ENCODE measurements around the gene LKAAEAR1. TPM values are rescaled to one million over a fixed set of nuclear protein-coding genes. Genes with fewer than 3 reads are reported as not detected.
A peak's percentile ranks its signal among the peaks of the same experiment; 100 is the strongest.

Gene LKAAEAR1
- total RNA-seq, 5 donors from 2014 or later (not counting 1 experiment from before 2014, with no cell fraction given): 0.30 to 0.86 (median 0.35) TPM; not detected in 2

GRCh38 chr20:64051033-64051452 lies 33.2 kb downstream of the LKAAEAR1 start:
- H3K27me3 Mint-ChIP-seq: peaks cover 12 to 57% of the 10 kb centered on the region in 2 donors

GRCh38 chr20:64050261-64051032 lies 33.8 kb downstream of the LKAAEAR1 start:
- ChIA-PET POLR2A (no interaction called here), CTCF (no interaction called here)
- no peaks in the 10 kb centered on the region for H3K36me3 Mint-ChIP-seq
- peaks cover 9 to 32% (median 23%) of the 10 kb centered on the region in 3 donors for H3K4me1 Mint-ChIP-seq
- H3K4me3 ChIP-seq (ENCODE audit: control insufficient read depth in 1 of 2, extremely low read depth in 1 of 2, low read length in 1 of 2): no peak overlapping the region
- peaks cover 0 to 85% of the 10 kb centered on the region in 2 experiments for H3K27me3 ChIP-seq (replicated peaks in 1 of 2; ENCODE audit: control insufficient read depth in 2 of 2, extremely low read depth in 1 of 2, insufficient read depth in 2 of 2, low read length in 1 of 2)
- no peak for ATAC-seq (replicated peaks in 1 of 4)
- peaks cover 12 to 60% of the 10 kb centered on the region in 2 donors for H3K27me3 Mint-ChIP-seq
- no peak overlapping the region for H3K27ac ChIP-seq (ENCODE audit: low read length)
- 73% methylated on average over 19 of the region's 23 CpGs for WGBS (ENCODE audit: insufficient coverage)
- no peaks in the 10 kb centered on the region for H3K36me3 ChIP-seq (ENCODE audit: control insufficient read depth in 2 of 2, extremely low read depth in 1 of 2, insufficient read depth in 1 of 2, low read length in 1 of 2)
- peaks cover 9 to 30% of the 10 kb centered on the region in 2 experiments for H3K4me1 ChIP-seq (ENCODE audit: control insufficient read depth in 1 of 2, extremely low read depth in 1 of 2, insufficient read depth in 2 of 2, low read length in 2 of 2)
- H3K27ac Mint-ChIP-seq: no peak overlapping the region
- H3K9me3 Mint-ChIP-seq: no peaks in the 10 kb centered on the region
- no peak for DNase-seq
- no peaks in the 10 kb centered on the region for H3K9me3 ChIP-seq
- H3K4me3 Mint-ChIP-seq: peak overlapping the region in 1 of 3 donors; percentile 55

More at GRCh38 chr20:64051033-64051452, 33.2 kb downstream of the LKAAEAR1 start:
- ChIA-PET CTCF (no interaction called here), POLR2A (no interaction called here)
- H3K4me1 Mint-ChIP-seq: peaks cover 4 to 26% (median 19%) of the 10 kb centered on the region in 3 donors
- H3K36me3 ChIP-seq (ENCODE audit: control insufficient read depth in 2 of 2, extremely low read depth in 1 of 2, insufficient read depth in 1 of 2, low read length in 1 of 2): no peaks in the 10 kb centered on the region
- no peaks in the 10 kb centered on the region for H3K9me3 ChIP-seq
- no peak overlapping the region for H3K27ac ChIP-seq (ENCODE audit: low read length)
- H3K27ac Mint-ChIP-seq: no peak overlapping the region
- no peak overlapping the region for H3K4me3 ChIP-seq (ENCODE audit: control insufficient read depth in 1 of 2, extremely low read depth in 1 of 2, low read length in 1 of 2)
- WGBS (ENCODE audit: insufficient coverage): 76% methylated on average over 7 of the region's 11 CpGs
- DNase-seq: no peak
- no peak for ATAC-seq (replicated peaks in 1 of 4)
- H3K4me3 Mint-ChIP-seq: peak overlapping the region in 1 of 3 donors; percentile 55
- peaks cover 0 to 85% of the 10 kb centered on the region in 2 experiments for H3K27me3 ChIP-seq (replicated peaks in 1 of 2; ENCODE audit: control insufficient read depth in 2 of 2, extremely low read depth in 1 of 2, insufficient read depth in 2 of 2, low read length in 1 of 2)
- peaks cover 9 to 27% of the 10 kb centered on the region in 2 experiments for H3K4me1 ChIP-seq (ENCODE audit: control insufficient read depth in 1 of 2, extremely low read depth in 1 of 2, insufficient read depth in 2 of 2, low read length in 2 of 2)
- H3K9me3 Mint-ChIP-seq: no peaks in the 10 kb centered on the region
- H3K36me3 Mint-ChIP-seq: no peaks in the 10 kb centered on the region

- ChIA-PET CTCF (no interaction called here), POLR2A (no interaction called here)
- Histone ChIP-seq H3K36me3 (ENCODE audit: control insufficient read depth in 2 of 2, extremely low read depth in 1 of 2, insufficient read depth in 1 of 2, low read length in 1 of 2) (no peaks in the 10 kb centered on the region), H3K4me3 (ENCODE audit: control insufficient read depth in 1 of 2, extremely low read depth in 1 of 2, low read length in 1 of 2) (peak overlapping the region in 1 of 2 donors; percentile 30), H3K4me1 (ENCODE audit: control insufficient read depth in 1 of 2, extremely low read depth in 1 of 2, insufficient read depth in 2 of 2, low read length in 2 of 2) (peaks cover 9 to 30% of the 10 kb centered on the region in 2 experiments), H3K27me3 (replicated peaks in 1 of 2; ENCODE audit: control insufficient read depth in 2 of 2, extremely low read depth in 1 of 2, insufficient read depth in 2 of 2, low read length in 1 of 2) (peaks cover 0 to 85% of the 10 kb centered on the region in 2 experiments), H3K27ac (ENCODE audit: low read length) (no peak overlapping the region), H3K9me3 (no peaks in the 10 kb centered on the region)
- H3K27ac Mint-ChIP-seq: no peak overlapping the region
- no peak for ATAC-seq (replicated peaks in 1 of 4)
- peaks cover 9 to 30% (median 23%) of the 10 kb centered on the region in 3 donors for H3K4me1 Mint-ChIP-seq
- no peaks in the 10 kb centered on the region for H3K36me3 Mint-ChIP-seq
- peak overlapping the region; percentile 25 to 55 (median 51) for H3K4me3 Mint-ChIP-seq
- H3K27me3 Mint-ChIP-seq: peaks cover 12 to 55% of the 10 kb centered on the region in 2 donors
- no peaks in the 10 kb centered on the region for H3K9me3 Mint-ChIP-seq
- no peak for DNase-seq
- 42% methylated on average over 14 of the region's 16 CpGs for WGBS (ENCODE audit: insufficient coverage)
Measured at GRCh38 chr20:64049878-64050260, 34.3 kb downstream of the LKAAEAR1 start.

GRCh38 chr20:64049060-64049877 lies 34.9 kb downstream of the LKAAEAR1 start, which contains the start of gene SOX18:
Gene SOX18, minus strand, starts transcription at chr20:64049639. Its CDS starts 123 bp downstream, at chr20:64049516.
- H3K4me1 ChIP-seq (ENCODE audit: control insufficient read depth in 1 of 2, extremely low read depth in 1 of 2, insufficient read depth in 2 of 2, low read length in 2 of 2): peaks cover 9 to 30% of the 10 kb centered on the region in 2 experiments
- H3K27ac ChIP-seq (ENCODE audit: low read length): no peak within 1 kb of the TSS
- H3K36me3 Mint-ChIP-seq: no peaks in the 10 kb centered on the region
- POLR2A ChIA-PET: interaction anchor here in 1 of 2 donors (0.7 kb wide), 1 partner anchor 157 kb away, joined by 3 read pairs; no protein-coding TSS in a partner anchor
- H3K27me3 ChIP-seq (replicated peaks in 1 of 2; ENCODE audit: control insufficient read depth in 2 of 2, extremely low read depth in 1 of 2, insufficient read depth in 2 of 2, low read length in 1 of 2): peaks cover 0 to 80% of the 10 kb centered on the region in 2 experiments
- H3K9me3 ChIP-seq: no peaks in the 10 kb centered on the region
- DNase-seq: peak in 6 of 35 experiments; percentile 13 to 51 (median 34)
- H3K36me3 ChIP-seq (ENCODE audit: control insufficient read depth in 2 of 2, extremely low read depth in 1 of 2, insufficient read depth in 1 of 2, low read length in 1 of 2): no peaks in the 10 kb centered on the region
- peak within 1 kb of the TSS in 1 of 2 donors; percentile 38 for H3K4me3 ChIP-seq (ENCODE audit: control insufficient read depth in 1 of 2, extremely low read depth in 1 of 2, low read length in 1 of 2)
- H3K4me3 Mint-ChIP-seq: peak within 1 kb of the TSS; percentile 25 to 65 (median 65)
- peaks cover 14 to 35% (median 29%) of the 10 kb centered on the region in 3 donors for H3K4me1 Mint-ChIP-seq
- peaks cover 12 to 52% of the 10 kb centered on the region in 2 donors for H3K27me3 Mint-ChIP-seq
- H3K9me3 Mint-ChIP-seq: no peaks in the 10 kb centered on the region
- WGBS (ENCODE audit: insufficient coverage): under 1% methylated on average over 90 of the region's 111 CpGs
- CTCF ChIA-PET: no interaction called here
- H3K27ac Mint-ChIP-seq: no peak within 1 kb of the TSS
- peak; percentile 53 to 63 (median 59) for ATAC-seq (replicated peaks in 1 of 4)

GRCh38 chr20:64048402-64049044 lies 35.7 kb downstream of the LKAAEAR1 start:
- Histone ChIP-seq H3K4me3 (ENCODE audit: control insufficient read depth in 1 of 2, extremely low read depth in 1 of 2, low read length in 1 of 2) (peak overlapping the region in 1 of 2 donors; percentile 38), H3K4me1 (ENCODE audit: control insufficient read depth in 1 of 2, extremely low read depth in 1 of 2, insufficient read depth in 2 of 2, low read length in 2 of 2) (peaks cover 9 to 23% of the 10 kb centered on the region in 2 experiments), H3K36me3 (ENCODE audit: control insufficient read depth in 2 of 2, extremely low read depth in 1 of 2, insufficient read depth in 1 of 2, low read length in 1 of 2) (no peaks in the 10 kb centered on the region), H3K9me3 (no peaks in the 10 kb centered on the region), H3K27ac (ENCODE audit: low read length) (no peak overlapping the region), H3K27me3 (replicated peaks in 1 of 2; ENCODE audit: control insufficient read depth in 2 of 2, extremely low read depth in 1 of 2, insufficient read depth in 2 of 2, low read length in 1 of 2) (peaks cover 0 to 73% of the 10 kb centered on the region in 2 experiments)
- H3K27me3 Mint-ChIP-seq: peaks cover 12 to 48% of the 10 kb centered on the region in 2 donors
- WGBS (ENCODE audit: insufficient coverage): 23% methylated on average over 79 of the region's 101 CpGs
- H3K27ac Mint-ChIP-seq: no peak overlapping the region
- no peaks in the 10 kb centered on the region for H3K9me3 Mint-ChIP-seq
- POLR2A ChIA-PET: interaction anchor here in 1 of 2 donors (0.7 kb wide), 1 partner anchor 156 kb away, joined by 3 read pairs; no protein-coding TSS in a partner anchor
- CTCF ChIA-PET: no interaction called here
- ATAC-seq (replicated peaks in 1 of 4) (peak in 2 of 4 experiments; percentile 13 to 23), DNase-seq (no peak)
- H3K4me1 Mint-ChIP-seq: peaks cover 15 to 38% (median 36%) of the 10 kb centered on the region in 3 donors
- peak overlapping the region in 1 of 3 donors; percentile 65 for H3K4me3 Mint-ChIP-seq
- no peaks in the 10 kb centered on the region for H3K36me3 Mint-ChIP-seq
